ENCODE measurements around the gene TEX52. TPM values are rescaled to one million over a fixed set of nuclear protein-coding genes. Genes with fewer than 3 reads are reported as not detected.

Gene TEX52
- polyA plus RNA-seq, 1 donor (not counting 4 experiments of a cell fraction or from before 2014, with no cell fraction given): not detected

GRCh38 chr12:2826721-2827515 lies 29.9 kb downstream of the TEX52 start:
- Histone ChIP-seq H3K4me1 (ENCODE audit: control insufficient read depth, extremely low read depth, insufficient read depth, low read length) (no peaks in the 10 kb centered on the region), H3K9ac (ENCODE audit: control insufficient read depth, extremely low read depth, insufficient read depth, low read length) (no peak overlapping the region), H2AFZ (ENCODE audit: control insufficient read depth, low read length) (no peak overlapping the region), H3K27me3 (ENCODE audit: control insufficient read depth, extremely low read depth, insufficient read depth, low read length) (no peaks in the 10 kb centered on the region), H3K9me3 (ENCODE audit: control insufficient read depth, low read depth, low read length) (no peaks in the 10 kb centered on the region), H3K36me3 (ENCODE audit: control insufficient read depth in 2 of 2, extremely low read depth in 1 of 2, insufficient read depth in 2 of 2, low read length in 2 of 2) (peaks cover 18 to 35% of the 10 kb centered on the region in 2 experiments), H3K27ac (ENCODE audit: control insufficient read depth, insufficient read depth, low read length) (no peak overlapping the region), H3K79me2 (ENCODE audit: control insufficient read depth, insufficient read depth, low read length) (no peaks in the 10 kb centered on the region), H3K9me1 (ENCODE audit: control insufficient read depth, extremely low read depth, insufficient read depth, low read length) (no peaks in the 10 kb centered on the region), H4K20me1 (ENCODE audit: control insufficient read depth, extremely low read depth, insufficient read depth, low read length) (no peaks in the 10 kb centered on the region), H3K4me2 (ENCODE audit: control insufficient read depth, extremely low read depth, insufficient read depth, low read depth, low read length) (no peak overlapping the region), H3K4me3 (ENCODE audit: control insufficient read depth in 2 of 3, extremely low read depth in 1 of 3, insufficient read depth in 2 of 3, low read depth in 1 of 3, low read length in 3 of 3) (no peak overlapping the region)
- FAIRE-seq (no peak), DNase-seq (ENCODE audit: low read depth, low spot score) (no peak)
- dilution Hi-C loops (cut with MboI; ENCODE audit: extremely low pct_ligation_motif_present, low sequenced_read_pairs): no loop called here
- no peak for TF ChIP-seq EZH2 (IDR thresholded peaks at IDR 0.05; ENCODE audit: low read length)
- no peak for TF ChIP-seq CTCF (optimal IDR thresholded peaks at IDR 0.05 in 1 of 3, IDR thresholded peaks at IDR 0.05 in 1 of 3, conservative IDR thresholded peaks at IDR 0.05 in 1 of 3; ENCODE audit: extremely low read depth in 1 of 3, insufficient read depth in 2 of 3, low read length in 3 of 3)

- no peaks in the 10 kb centered on the region for H3K27me3 ChIP-seq (ENCODE audit: control insufficient read depth, extremely low read depth, insufficient read depth, low read length)
- H3K9me3 ChIP-seq (ENCODE audit: control insufficient read depth, low read depth, low read length): no peaks in the 10 kb centered on the region
- dilution Hi-C loops (cut with MboI; ENCODE audit: extremely low pct_ligation_motif_present, low sequenced_read_pairs): no loop called here
- no peaks in the 10 kb centered on the region for H3K79me2 ChIP-seq (ENCODE audit: control insufficient read depth, insufficient read depth, low read length)
- peaks cover 23 to 40% of the 10 kb centered on the region in 2 experiments for H3K36me3 ChIP-seq (ENCODE audit: control insufficient read depth in 2 of 2, extremely low read depth in 1 of 2, insufficient read depth in 2 of 2, low read length in 2 of 2)
- no peak overlapping the region for H3K9ac ChIP-seq (ENCODE audit: control insufficient read depth, extremely low read depth, insufficient read depth, low read length)
- no peaks in the 10 kb centered on the region for H3K9me1 ChIP-seq (ENCODE audit: control insufficient read depth, extremely low read depth, insufficient read depth, low read length)
- H3K4me1 ChIP-seq (ENCODE audit: control insufficient read depth, extremely low read depth, insufficient read depth, low read length): no peaks in the 10 kb centered on the region
- H4K20me1 ChIP-seq (ENCODE audit: control insufficient read depth, extremely low read depth, insufficient read depth, low read length): no peaks in the 10 kb centered on the region
- no peak overlapping the region for H3K27ac ChIP-seq (ENCODE audit: control insufficient read depth, insufficient read depth, low read length)
- TF ChIP-seq EZH2 (IDR thresholded peaks at IDR 0.05; ENCODE audit: low read length) (no peak), CTCF (optimal IDR thresholded peaks at IDR 0.05 in 1 of 3, IDR thresholded peaks at IDR 0.05 in 1 of 3, conservative IDR thresholded peaks at IDR 0.05 in 1 of 3; ENCODE audit: extremely low read depth in 1 of 3, insufficient read depth in 2 of 3, low read length in 3 of 3) (no peak)
- no peak overlapping the region for H3K4me2 ChIP-seq (ENCODE audit: control insufficient read depth, extremely low read depth, insufficient read depth, low read depth, low read length)
- FAIRE-seq (no peak), DNase-seq (ENCODE audit: low read depth, low spot score) (no peak)
- H2AFZ ChIP-seq (ENCODE audit: control insufficient read depth, low read length): no peak overlapping the region
- H3K4me3 ChIP-seq (ENCODE audit: control insufficient read depth in 2 of 3, extremely low read depth in 1 of 3, insufficient read depth in 2 of 3, low read depth in 1 of 3, low read length in 3 of 3): no peak overlapping the region
Measured at GRCh38 chr12:2826036-2826435, 30.8 kb downstream of the TEX52 start.
